Transverse colon (tissue), 4 donors: ENCODE measurements around the gene ATP5MC2. TPM values are rescaled to one million over a fixed set of nuclear protein-coding genes. Genes with fewer than 3 reads are reported as not detected.

ENCODE experiments used
- DNase-seq: peaks from one replicate; pipeline ENCODE4 v3.0.0-alpha.2; 2019
- H3K27ac ChIP-seq, 4 donors: fragments of 200-600 bp; sonication (generic); 2 replicates each; pipeline ENCODE4 v1.5.1; 2016 to 2018; ENCODE audit warnings: inconsistent platforms in 4 of 4
- H3K27me3 ChIP-seq: fragments of 200-600 bp; sonication (generic); 2 replicates; pipeline ENCODE4 v1.5.1; 2017; ENCODE audit warnings: inconsistent platforms
- H3K36me3 ChIP-seq, 4 donors: fragments of 200-600 bp; sonication (generic); 2 replicates each; pipeline ENCODE4 v1.5.1; 2017 to 2019; ENCODE audit warnings: inconsistent platforms in 4 of 4
- H3K4me1 ChIP-seq, 4 donors: fragments of 200-600 bp; sonication (generic); 2 replicates each; pipeline ENCODE4 v1.5.1; 2017 to 2020; ENCODE audit warnings: inconsistent platforms in 4 of 4
- H3K4me3 ChIP-seq, 4 donors: fragments of 200-600 bp; sonication (generic); 1 replicate in 1 of 4; 2 replicates in 3 of 4; pipeline versions ENCODE4 v1.5.1 to v1.6.1; 2017 to 2019; ENCODE audit warnings: inconsistent platforms in 4 of 4
- H3K9me3 ChIP-seq, 2 donors: fragments of 200-600 bp; sonication (generic); 2 replicates each; pipeline ENCODE4 v1.5.1; 2017 to 2019; ENCODE audit warnings: inconsistent platforms in 2 of 2
- CTCF ChIP-seq, 5 experiments: fragments of 200-600 bp in 3 of 5; fragments of 450-650 bp in 2 of 5; sonication (generic) in 3 of 5; IDR thresholded peaks; 1 replicate in 2 of 5; 2 replicates in 3 of 5; pipeline ENCODE4 v1.5.1; 2016 to 2017; ENCODE audit warnings: antibody characterized with exemption in 5 of 5, inconsistent platforms in 3 of 5, mild to moderate bottlenecking in 2 of 5, moderate library complexity in 1 of 5
- EP300 ChIP-seq: sonication (generic); formaldehyde crosslinking; IDR thresholded peaks from one replicate; pipeline ENCODE4 v1.6.1; 2017; ENCODE audit warnings: antibody characterized with exemption, low read depth
- POLR2A ChIP-seq: fragments of 450-650 bp; IDR thresholded peaks from one replicate; pipeline ENCODE4 v1.6.1; 2016; ENCODE audit warnings: antibody characterized with exemption, mild to moderate bottlenecking, moderate library complexity
- POLR2AphosphoS5 ChIP-seq, 3 donors: sonication (generic); formaldehyde crosslinking; IDR thresholded peaks; one replicate each; pipeline ENCODE4 v1.6.1; 2016; ENCODE audit warnings: antibody characterized with exemption in 3 of 3
- WGBS, 2 donors: methylation state at CpG; one replicate each; pipeline ENCODE4 v1.1.5; 2018; ENCODE audit warnings: low coverage in 1 of 2; 5-methylcytosine and 5-hydroxymethylcytosine counted together
- in situ Hi-C, 4 donors: fragments of 200-750 bp; cut with MboI; loops; one replicate each; pipeline versions ENCODE4 v1.15.0 to v1.15.1; 2017; ENCODE audit warnings: low sequenced_read_pairs in 3 of 4, low pct_ligation_motif_present in 1 of 4, low pct_unique_long_range_greater_than_20kb in 1 of 4
- intact Hi-C: fragments of 100-400 bp; cut with DNase I; formaldehyde crosslinking; loops from one replicate; pipeline ENCODE4 v1.15.1; 2023; ENCODE audit warnings: low total_unique reads
- total RNA-seq, 4 donors: library from RNA; depleted of rRNA; stranded (reverse); fragments of >200 nt; gene quantifications; one replicate each; pipeline ENCODE4 v1.1.0, GENCODE V29; 2016

ATP5MC2 gene
- total RNA-seq, 4 donors from 2014 or later: 248 to 394 (median 337) TPM

- Histone ChIP-seq H3K4me1 (peaks cover 10 to 33% (median 18%) of the 10 kb centered on the region in 4 donors), H3K4me3 (peak overlapping the region; percentile 28 to 70 (median 46)), H3K27ac (peak overlapping the region; percentile 85 to 94 (median 90)), H3K36me3 (peaks cover 0 to 12% (median 5%) of the 10 kb centered on the region in 4 donors), H3K27me3 (peaks cover 6% of the 10 kb centered on the region), H3K9me3 (no peaks in the 10 kb centered on the region)
- intact Hi-C loops (loop anchor here (5.0 to 10.0 kb wide), 2 partner anchors 52 to 134 kb away; partner anchors contain the start of gene ATF7), in situ Hi-C loops (loop anchor here (5.0 to 10.0 kb wide), 3 partner anchors 52 to 134 kb away; partner anchors contain the start of gene ATF7 (in 1 of the 4))
- DNase-seq: peak; percentile 41
- TF ChIP-seq POLR2A (no peak), EP300 (no peak), POLR2AphosphoS5 (IDR thresholded peaks at IDR 0.05) (no peak), CTCF (IDR thresholded peaks at IDR 0.05) (no peak)
- WGBS, 2 donors: 3% methylated on average over 13 of the region's 15 CpGs; no CpG with 5 or more reads in 1 of the 2 donors
Measured at GRCh38 chr12:53676656-53677015, 753 bp upstream of the ATP5MC2 start.

GRCh38 chr12:53674977-53675700 is 744 bp downstream of the ATP5MC2 start:
- Histone ChIP-seq H3K9me3 (no peaks in the 10 kb centered on the region), H3K4me1 (peaks cover 10 to 33% (median 18%) of the 10 kb centered on the region in 4 donors), H3K27ac (peak overlapping the region; percentile 85 to 94 (median 90)), H3K36me3 (peaks cover 0 to 24% (median 9%) of the 10 kb centered on the region in 4 donors), H3K4me3 (peak overlapping the region; percentile 59 to 83 (median 67)), H3K27me3 (peaks cover 6% of the 10 kb centered on the region)
- TF ChIP-seq POLR2A (no peak), CTCF (IDR thresholded peaks at IDR 0.05) (no peak), EP300 (no peak), POLR2AphosphoS5 (IDR thresholded peaks at IDR 0.05) (no peak)
- in situ Hi-C loops: loop anchor here (5.0 to 10.0 kb wide), 3 partner anchors 50 to 133 kb away; partner anchors contain the start of gene ATF7 (in 1 of the 4)
- intact Hi-C loops: loop anchor here (5.0 to 10.0 kb wide), 2 partner anchors 50 to 133 kb away; partner anchors contain the start of gene ATF7
- WGBS, 2 donors: 10 to 25% methylated on average over 3 to 8 of the region's 8 CpGs
- DNase-seq: no peak

- DNase-seq: no peak
- intact Hi-C loops (loop anchor here (10.0 kb wide), 1 partner anchor 46 kb away; the partner anchor contains the start of gene ATF7), in situ Hi-C loops (loop anchor here in 2 of 4 donors (5.0 to 10.0 kb wide), 3 partner anchors 46 to 129 kb away; partner anchors contain the start of gene ATF7 (in 1 of the 2))
- no peak overlapping the region for H3K4me3 ChIP-seq
- no peaks in the 10 kb centered on the region for H3K9me3 ChIP-seq
- TF ChIP-seq EP300: no peak
- no peak for TF ChIP-seq CTCF (IDR thresholded peaks at IDR 0.05)
- no peak for TF ChIP-seq POLR2A
- TF ChIP-seq POLR2AphosphoS5 (IDR thresholded peaks at IDR 0.05): no peak
- peaks cover 0 to 56% (median 24%) of the 10 kb centered on the region in 4 donors for H3K36me3 ChIP-seq
- H3K27me3 ChIP-seq: no peaks in the 10 kb centered on the region
- H3K27ac ChIP-seq: no peak overlapping the region
- H3K4me1 ChIP-seq: peaks cover 6 to 30% (median 8%) of the 10 kb centered on the region in 4 donors
Measured at GRCh38 chr12:53670971-53671370, 4.9 kb downstream of the ATP5MC2 start.

- no peak overlapping the region for H3K27ac ChIP-seq
- TF ChIP-seq CTCF (IDR thresholded peaks at IDR 0.05) (no peak), POLR2AphosphoS5 (IDR thresholded peaks at IDR 0.05) (no peak), EP300 (no peak), POLR2A (no peak)
- H3K4me3 ChIP-seq: no peak overlapping the region
- H3K36me3 ChIP-seq: peaks cover 0 to 62% (median 27%) of the 10 kb centered on the region in 4 donors
- in situ Hi-C loops: loop anchor here in 2 of 4 donors (5.0 to 10.0 kb wide), 3 partner anchors 46 to 128 kb away; partner anchors contain the start of gene ATF7 (in 1 of the 2)
- no peaks in the 10 kb centered on the region for H3K9me3 ChIP-seq
- 94 to 95% methylated on average over 5 to 7 of the region's 7 CpGs for WGBS, 2 donors
- DNase-seq: no peak
- H3K4me1 ChIP-seq: peaks cover 6 to 27% (median 7%) of the 10 kb centered on the region in 4 donors
- intact Hi-C loops: loop anchor here (10.0 kb wide), 1 partner anchor 46 kb away; the partner anchor contains the start of gene ATF7
- H3K27me3 ChIP-seq: no peaks in the 10 kb centered on the region
Measured at GRCh38 chr12:53670308-53670707, 5.6 kb downstream of the ATP5MC2 start.
